ENCODE data around the gene SPINK7.

DNA sequence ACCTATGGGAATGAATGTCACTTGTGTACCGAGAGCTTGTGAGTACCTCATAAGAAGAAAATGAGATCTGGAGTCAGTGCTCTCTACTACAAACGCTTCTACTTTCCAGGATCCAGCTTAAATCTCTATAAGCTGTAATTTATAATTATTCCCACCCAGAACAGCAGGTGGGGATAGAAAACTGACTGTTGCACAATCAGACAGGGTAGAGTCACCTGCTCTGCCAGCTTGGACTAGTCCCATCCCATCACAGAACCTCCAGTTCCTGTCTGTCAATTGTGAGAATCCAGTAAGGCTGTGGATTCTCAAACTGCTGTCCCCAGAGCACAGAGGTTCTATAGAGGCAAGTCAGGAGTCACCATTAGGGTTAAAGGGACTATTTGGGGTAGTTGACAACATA, 2.0 kb downstream of the SPINK7 start:
- TF ChIP-seq, protein P1, sequence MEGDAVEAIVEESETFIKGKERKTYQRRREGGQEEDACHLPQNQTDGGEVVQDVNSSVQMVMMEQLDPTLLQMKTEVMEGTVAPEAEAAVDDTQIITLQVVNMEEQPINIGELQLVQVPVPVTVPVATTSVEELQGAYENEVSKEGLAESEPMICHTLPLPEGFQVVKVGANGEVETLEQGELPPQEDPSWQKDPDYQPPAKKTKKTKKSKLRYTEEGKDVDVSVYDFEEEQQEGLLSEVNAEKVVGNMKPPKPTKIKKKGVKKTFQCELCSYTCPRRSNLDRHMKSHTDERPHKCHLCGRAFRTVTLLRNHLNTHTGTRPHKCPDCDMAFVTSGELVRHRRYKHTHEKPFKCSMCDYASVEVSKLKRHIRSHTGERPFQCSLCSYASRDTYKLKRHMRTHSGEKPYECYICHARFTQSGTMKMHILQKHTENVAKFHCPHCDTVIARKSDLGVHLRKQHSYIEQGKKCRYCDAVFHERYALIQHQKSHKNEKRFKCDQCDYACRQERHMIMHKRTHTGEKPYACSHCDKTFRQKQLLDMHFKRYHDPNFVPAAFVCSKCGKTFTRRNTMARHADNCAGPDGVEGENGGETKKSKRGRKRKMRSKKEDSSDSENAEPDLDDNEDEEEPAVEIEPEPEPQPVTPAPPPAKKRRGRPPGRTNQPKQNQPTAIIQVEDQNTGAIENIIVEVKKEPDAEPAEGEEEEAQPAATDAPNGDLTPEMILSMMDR (IDR thresholded peaks at IDR 0.05) = no peak
- TF ChIP-seq POLR2A (IDR thresholded peaks at IDR 0.05) (no peak), POLR2AphosphoS5 (IDR thresholded peaks at IDR 0.05) (no peak), EP300 (IDR thresholded peaks at IDR 0.05) (no peak)
